HG03558 (cell line): ENCODE data around the gene PARVG.
"Not testable (repeated sequence)": the region's sequence is repeated elsewhere in the genome, so short reads cannot be mapped to it uniquely, and the experiment has no call there.

ENCODE experiments used
- ATAC-seq: cut with Tn5 transposase; IDR thresholded peaks from one replicate; pipeline ENCODE4 v1.9.1; 2021; ENCODE audit warnings: moderate number of reproducible peaks; ENCODE audit not compliant: unreplicated experiment; ENCODE audit errors: extremely low read depth

PARVG gene

DNA sequence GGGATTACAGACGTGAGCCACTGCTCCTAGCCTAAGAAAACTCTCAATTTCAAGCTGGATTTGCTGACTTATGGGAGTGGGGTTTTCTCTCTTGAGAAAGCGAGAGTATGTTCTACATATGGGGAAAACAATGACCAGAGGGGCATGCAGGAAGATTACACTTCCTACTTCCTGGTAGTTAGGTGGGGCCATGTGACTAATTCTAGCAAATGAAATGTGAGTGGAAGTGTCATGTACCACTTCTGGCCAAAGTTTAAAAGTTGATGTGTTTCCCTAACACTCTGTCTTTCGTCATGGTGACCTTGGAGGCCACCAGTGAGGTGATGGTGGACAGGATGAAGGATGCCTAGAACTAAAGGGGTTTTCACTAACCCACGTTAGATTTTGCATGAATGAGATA, 50.5 kb downstream of the PARVG start:
- no peak for ATAC-seq

DNA sequence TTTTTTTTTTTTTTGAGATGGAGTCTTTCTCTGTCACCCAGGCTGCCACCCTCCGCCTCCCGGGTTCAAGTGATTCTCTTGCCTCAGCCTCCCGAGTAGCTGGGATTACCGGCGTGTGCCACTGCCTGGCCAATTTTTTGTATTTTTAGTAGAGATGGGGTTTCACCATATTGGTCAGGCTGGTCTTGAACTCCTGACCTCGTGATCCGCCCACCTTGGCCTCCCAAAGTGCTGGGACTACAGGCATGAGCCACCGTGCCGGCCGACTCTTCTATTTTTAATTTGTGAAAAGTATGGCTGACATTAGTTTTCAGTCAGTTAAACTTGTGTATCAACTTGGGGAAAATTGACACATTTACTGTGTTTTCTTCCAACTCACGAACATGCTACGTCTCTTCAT, 53.6 kb downstream of the PARVG start:
- ATAC-seq, result not testable (repeated sequence)

DNA sequence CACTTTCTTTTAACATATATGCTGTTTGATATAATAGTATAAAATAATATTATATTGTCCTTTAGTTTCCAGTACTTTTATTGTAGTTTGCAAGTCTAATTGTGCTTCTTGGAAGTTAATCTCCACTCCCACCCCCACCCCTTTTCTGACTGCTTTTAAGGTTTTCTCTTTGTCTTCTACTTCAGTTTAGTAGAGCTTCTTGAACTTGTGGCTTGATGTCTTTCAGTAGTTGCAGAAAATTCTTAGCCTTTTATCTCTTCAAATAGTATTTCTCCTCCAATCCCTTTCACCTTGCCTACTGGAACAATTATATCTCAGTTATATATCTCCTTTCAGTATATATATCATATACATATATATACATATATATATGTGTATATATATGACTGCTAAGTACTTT, 56.6 kb downstream of the PARVG start:
- ATAC-seq, result no peak

- not testable (repeated sequence) for ATAC-seq
These were observed 60.4 kb downstream of the PARVG start for GRCh38 chr22:44241121-44241520.

DNA sequence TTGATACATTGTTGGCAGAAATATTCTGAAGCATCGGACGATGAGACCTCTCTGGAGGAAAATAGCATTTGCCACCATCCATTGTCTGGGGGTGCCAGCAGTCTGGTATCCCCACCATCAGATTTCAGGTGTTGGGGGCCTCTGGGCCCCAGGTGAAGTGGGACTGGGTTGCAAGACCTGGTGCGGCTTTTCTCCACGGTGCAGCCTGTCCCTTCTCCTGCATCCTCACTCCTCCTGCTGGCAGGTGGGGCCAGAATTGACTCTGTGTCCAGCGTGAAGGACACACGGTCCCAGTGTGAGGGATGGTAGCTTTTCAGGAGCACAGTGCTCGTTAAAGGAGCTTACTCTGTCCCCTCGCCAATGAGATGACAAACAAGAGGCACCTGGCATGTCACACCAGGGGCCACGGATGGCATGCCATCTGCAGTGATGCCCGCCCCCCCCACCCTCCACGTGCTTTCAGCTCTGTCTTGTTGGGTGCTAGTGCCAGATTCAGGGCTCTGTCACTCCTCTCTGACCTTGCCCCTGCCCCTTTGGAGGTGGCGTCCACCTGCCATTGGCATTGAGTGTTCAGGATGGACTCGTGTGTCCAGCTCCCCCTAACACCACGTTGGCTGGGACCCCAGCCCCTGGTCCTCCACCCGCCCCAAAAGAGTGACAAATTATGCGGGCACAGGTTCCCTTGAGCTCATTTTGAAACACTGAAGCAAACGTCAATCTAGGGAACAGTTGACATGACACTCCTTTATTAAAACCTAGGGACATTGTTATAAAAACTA, 62.4 kb downstream of the PARVG start:
- ATAC-seq, result no peak

DNA sequence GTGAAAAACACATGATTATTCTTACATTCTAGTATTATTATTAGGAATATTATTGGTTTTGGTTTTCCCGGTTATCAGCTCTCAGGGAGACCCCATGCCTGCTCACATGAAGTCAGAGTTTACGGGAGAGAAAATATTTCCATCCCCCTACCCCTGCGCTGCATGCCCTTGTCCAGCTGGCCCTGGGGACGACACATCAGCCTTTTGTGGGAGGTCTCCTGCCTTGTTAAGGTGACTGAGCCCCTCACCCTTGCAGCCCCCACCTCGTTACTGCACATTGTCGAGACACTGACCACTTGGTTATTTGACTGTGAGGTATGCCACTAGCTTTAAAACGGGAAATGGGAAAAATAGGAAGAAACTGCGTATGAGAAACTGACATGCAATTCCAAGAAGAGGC, 63.0 kb downstream of the PARVG start:
- no peak for ATAC-seq

GRCh38 chr22:44244265-44244822, 63.6 kb downstream of the PARVG start:
- ATAC-seq, result no peak

- ATAC-seq, result no peak
These were observed 64.7 kb downstream of the PARVG start for GRCh38 chr22:44245438-44245837.

DNA sequence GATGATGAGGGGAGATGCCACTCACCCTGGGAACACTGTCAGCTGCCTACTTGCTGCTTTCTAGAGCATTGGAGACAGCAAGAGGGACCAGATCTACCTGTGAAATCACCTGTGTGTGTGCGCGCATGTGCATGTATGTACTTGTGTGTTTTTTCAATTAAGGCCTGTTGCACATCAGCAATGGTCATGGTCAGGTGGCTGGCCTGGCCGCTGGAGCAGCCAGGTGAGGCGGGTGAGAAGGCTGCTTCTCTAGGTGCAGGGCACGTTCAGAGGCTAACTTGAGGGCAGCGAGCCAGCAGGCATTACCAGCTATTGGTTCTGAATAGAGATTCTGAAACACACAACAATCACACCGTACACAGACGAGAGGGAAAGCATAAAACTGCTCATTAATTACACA, 65.1 kb downstream of the PARVG start:
- ATAC-seq, result no peak

GRCh38 chr22:44246615-44247326, 66.0 kb downstream of the PARVG start:
- ATAC-seq, result no peak

DNA sequence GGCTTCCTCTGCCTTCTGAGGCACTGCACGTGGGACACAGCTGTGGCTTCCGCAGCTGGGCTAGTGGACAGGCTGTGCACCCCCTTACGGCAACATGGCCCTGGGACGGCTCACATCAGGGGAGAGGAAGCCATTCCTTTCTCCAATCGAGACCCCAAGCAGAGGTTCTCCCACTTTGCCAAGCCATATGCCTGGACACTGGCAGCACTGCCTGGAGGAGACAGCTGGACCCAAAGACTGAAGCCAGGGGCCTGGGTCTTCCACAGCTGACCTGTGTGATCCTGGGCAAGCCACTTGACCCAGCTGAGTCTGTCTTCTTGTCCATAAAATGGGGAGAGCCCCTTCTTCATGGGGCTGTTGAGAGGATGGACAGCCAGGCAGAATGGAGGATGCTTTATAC, 66.6 kb downstream of the PARVG start:
- ATAC-seq, result no peak

- ATAC-seq, result no peak
These were observed 67.5 kb downstream of the PARVG start for GRCh38 chr22:44247923-44248892.

DNA sequence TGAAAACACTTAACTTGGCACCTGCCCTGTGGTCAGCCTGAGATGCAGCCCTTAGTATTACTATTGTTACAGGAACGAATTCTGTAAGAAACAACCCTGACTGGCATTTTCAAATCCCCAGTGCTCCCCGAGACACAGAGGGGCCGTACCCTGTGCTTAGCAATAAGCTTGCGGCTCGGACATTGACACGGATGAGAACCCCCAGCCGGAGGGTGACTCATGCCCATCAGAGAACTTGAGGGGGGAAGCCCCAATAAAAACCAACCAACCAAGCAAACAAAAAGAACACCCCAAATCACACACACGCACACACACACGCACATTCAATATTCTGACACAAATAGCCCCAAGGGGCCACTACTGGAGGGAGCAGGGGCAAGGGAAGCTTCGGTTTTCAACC, 68.2 kb downstream of the PARVG start:
- ATAC-seq, result no peak

DNA sequence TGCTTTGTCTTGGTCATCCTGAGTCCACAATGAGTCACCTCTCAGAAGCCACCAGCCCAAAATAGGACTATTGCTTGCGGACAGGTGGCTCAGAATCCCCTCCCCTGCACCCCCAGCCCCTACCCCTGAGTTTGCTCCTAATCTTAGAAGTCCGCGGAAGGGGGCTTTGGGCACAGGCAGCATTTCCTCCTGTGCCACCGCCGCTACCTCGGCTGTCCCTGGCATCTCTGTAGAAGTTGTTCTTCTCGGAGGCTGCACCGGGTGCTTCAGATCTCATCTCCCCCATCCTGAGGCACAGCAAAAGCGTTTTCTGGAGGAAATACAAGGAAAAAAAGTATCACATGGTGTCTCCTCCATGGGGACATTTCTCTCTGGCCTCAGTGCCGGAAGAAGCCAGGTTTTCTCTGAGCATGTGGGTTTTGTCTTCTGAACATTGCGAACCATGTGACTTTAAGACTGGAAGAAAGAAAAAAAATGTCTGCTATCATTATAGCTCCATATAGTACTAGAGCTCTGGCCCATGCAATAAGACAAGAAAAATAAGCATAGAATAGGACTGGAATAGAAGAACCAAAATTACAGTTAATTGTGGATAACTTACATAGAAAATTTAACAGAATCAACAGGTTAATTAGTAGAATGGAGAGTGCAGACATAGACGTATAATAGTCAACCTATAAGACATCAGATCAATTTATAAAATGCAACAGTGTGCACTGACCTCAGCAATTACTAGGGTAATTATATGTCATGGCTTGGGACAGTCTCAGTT, 68.8 kb downstream of the PARVG start:
- ATAC-seq, result no peak

DNA sequence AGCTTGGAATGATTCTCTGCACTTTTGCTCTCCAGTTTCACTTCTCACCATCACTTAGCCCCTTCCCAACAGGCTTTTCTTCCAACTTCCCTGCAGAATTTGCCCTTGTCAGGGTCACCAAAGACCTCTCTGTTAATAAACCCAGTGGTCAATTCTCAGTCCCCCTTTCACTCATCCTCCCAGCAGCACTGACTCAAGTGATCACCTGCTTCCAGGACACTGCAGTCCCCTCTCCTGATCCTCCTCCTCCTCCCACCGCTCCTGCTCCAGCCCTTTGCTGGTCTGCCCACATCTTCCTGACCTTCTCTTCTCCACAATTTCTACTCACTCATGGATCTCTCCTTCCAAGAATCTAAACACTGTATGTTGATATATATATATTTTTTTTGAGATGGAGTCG, 74.1 kb downstream of the PARVG start:
- no peak for ATAC-seq

DNA sequence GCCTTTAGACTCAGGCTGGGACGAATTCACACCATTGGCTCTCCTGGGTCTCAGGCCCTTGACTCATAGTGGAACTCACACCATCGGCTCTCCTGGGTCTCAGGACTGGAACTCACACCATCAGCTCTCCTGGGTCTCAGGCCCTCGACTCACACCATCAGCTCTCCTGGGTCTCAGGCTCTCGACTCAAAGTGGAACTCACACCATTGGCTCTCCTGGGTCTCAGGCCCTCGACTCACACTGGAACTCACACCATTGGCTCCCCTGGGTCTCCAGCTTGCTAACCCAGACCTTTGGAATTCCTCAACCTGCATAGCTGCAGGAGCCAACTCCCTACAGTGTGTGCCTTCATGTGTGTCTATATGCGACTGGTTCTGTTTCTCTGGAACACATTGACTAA, 75.4 kb downstream of the PARVG start:
- no peak for ATAC-seq

DNA sequence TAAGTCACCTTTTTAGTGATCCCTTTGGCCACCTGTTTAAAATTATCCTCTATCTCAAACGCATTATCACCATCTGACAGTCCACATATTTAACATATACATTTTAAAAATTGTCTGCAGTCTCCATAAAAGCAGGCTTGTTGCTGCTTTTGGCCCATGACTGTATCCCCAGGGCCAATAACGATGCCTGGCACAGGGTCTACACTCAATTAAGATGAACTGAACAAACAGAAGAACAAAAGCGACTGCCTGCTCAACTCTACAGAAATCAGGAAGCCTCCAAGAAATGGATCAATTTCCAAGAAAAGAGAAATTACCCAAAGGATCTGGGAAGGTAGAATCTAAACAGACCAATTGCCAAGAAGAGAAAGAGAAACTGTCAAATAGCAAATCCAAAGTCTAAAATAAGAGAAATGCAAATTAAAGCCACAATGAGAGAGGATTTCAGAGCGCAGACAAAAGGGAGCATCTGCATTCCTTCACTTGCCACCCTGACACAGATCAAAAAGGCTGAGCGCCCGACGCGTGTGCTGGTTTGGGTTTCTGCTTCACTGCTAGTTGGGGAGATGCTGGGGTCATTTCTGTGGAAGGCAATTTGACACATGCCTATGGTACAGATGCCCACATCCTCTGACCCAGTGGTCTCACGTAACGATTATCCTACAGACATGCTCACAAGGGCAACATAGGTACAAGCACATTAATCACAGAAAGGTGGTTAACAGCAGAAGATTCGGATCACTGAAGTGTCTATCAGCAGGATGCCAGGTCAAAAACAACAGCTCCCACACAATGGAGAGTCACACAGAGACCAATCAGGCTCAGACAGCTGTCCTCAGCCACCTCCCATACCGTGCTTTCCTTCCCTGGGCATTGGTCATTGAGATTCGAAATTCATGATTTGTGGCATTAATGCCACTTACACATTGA, 76.1 kb downstream of the PARVG start:
- ATAC-seq, result no peak
